PC-3 (cell line): ENCODE measurements around the gene TNPO3.

Source experiments
- EZH2 ChIP-seq: fragments of 300-600 bp; sonication (generic); IDR thresholded peaks from one replicate; pipeline ENCODE4 v1.6.1; 2017; ENCODE audit warnings: antibody characterized with exemption, mild to moderate bottlenecking, low read length; ENCODE audit not compliant: unreplicated experiment
- EZH2phosphoT487 ChIP-seq: fragments of 300-600 bp; sonication (generic); IDR thresholded peaks from 2 replicates; pipeline ENCODE4 v1.6.1; 2018; ENCODE audit warnings: mild to moderate bottlenecking, antibody characterized with exemption, low read length, borderline replicate concordance
- TF ChIP-seq, protein P1 (sequence below): fragments of 300-600 bp; sonication (generic); conservative IDR thresholded peaks from 2 replicates; pipeline ENCODE4 v1.5.1; 2017; ENCODE audit warnings: antibody characterized with exemption, low read depth, mild to moderate bottlenecking, low read length

DNA sequence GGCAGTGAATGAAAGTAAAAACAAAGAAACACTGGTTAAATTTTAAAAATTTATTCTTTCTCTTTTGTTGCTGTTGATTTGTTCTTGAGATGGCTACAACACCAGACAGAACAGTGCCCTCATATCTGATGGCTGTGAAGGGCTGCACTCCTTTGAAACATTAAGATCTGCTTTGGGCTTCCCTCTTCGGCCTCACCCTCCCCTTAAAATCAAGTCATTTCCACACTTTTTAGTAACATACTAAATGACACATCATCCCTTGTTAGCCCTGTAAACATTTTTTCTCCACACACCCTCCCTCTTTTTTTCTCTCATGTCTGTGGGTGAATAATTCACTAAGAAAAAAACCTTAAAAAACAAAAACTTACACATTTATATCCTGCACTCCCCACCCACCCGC lies 100.8 kb downstream of the TNPO3 start:
- TF ChIP-seq, protein P1, sequence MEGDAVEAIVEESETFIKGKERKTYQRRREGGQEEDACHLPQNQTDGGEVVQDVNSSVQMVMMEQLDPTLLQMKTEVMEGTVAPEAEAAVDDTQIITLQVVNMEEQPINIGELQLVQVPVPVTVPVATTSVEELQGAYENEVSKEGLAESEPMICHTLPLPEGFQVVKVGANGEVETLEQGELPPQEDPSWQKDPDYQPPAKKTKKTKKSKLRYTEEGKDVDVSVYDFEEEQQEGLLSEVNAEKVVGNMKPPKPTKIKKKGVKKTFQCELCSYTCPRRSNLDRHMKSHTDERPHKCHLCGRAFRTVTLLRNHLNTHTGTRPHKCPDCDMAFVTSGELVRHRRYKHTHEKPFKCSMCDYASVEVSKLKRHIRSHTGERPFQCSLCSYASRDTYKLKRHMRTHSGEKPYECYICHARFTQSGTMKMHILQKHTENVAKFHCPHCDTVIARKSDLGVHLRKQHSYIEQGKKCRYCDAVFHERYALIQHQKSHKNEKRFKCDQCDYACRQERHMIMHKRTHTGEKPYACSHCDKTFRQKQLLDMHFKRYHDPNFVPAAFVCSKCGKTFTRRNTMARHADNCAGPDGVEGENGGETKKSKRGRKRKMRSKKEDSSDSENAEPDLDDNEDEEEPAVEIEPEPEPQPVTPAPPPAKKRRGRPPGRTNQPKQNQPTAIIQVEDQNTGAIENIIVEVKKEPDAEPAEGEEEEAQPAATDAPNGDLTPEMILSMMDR = no peak
- no peak for TF ChIP-seq EZH2
- TF ChIP-seq EZH2phosphoT487 = no peak
